Activated CD4-positive, alpha-beta T cell treated with anti-CD3 and anti-CD28 coated beads for 1 hour (primary cell): ENCODE measurements around the gene SDHAF2.
"Not testable (repeated sequence)": the region's sequence is repeated elsewhere in the genome, so short reads cannot be mapped to it uniquely, and the experiment has no call there.

Experiments
- DNase-seq: peaks from one replicate; pipeline ENCODE4 v3.0.0-alpha.2; 2020

Gene SDHAF2

DNA sequence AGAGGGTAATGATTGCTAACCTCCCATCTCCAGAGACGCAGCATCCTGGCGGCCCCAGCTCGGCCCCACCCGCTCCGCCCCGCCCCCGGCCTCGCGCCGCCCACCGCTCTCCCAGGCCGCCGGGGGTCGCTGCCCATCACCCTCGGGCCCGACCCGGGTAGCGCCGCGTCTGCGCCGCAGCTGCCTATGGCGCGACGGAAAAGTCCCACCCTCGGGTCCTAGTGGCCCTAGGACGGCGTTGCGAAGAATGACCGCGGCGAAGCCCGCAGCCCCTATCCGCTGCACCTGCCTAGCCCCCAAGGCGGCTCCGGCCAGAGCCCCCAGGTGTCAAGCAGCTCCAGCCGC lies 606 bp upstream of the SDHAF2 start:
- peak; percentile 42 for DNase-seq

- DNase-seq: not testable (repeated sequence)
Observed at GRCh38 chr11:61430839-61431238, 915 bp downstream of the SDHAF2 start.

DNA sequence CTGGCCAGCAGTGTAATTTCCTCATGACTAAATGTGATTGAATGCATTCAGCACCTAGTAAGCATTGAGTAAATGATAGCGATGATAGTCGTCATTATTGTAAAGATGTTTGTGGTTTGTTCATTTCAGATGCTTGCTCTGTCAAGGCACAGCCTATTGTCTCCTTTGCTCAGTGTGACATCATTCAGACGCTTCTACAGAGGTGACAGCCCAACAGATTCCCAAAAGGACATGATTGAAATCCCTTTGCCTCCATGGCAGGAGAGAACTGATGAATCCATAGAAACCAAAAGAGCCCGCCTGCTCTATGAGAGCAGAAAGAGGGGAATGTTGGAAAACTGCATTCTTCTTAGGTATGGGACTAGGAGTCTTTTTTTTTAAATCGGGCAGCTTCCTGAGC lies 7.6 kb downstream of the SDHAF2 start:
- DNase-seq: no peak

DNA sequence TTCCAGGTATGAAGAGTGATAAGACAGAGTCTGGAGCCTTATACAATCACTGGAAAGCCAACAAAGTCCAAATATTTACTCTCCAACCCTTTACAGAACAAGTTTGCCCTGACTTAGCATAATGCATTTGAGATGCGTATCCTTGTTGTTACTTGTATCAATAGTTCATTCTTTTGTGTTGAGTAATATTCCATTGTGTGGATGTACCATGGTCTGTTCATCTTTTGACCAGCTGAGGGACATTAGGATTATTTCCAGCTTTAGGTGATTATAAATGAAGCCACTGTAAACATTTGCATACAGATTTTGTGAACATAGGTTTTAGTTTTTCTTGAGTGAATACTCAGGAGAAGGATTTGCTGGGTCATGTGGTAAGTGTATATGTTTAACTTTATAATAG lies 9.7 kb downstream of the SDHAF2 start:
- DNase-seq: no peak

GRCh38 chr11:61442616-61443015 lies 12.7 kb downstream of the SDHAF2 start:
- DNase-seq: no peak

DNA sequence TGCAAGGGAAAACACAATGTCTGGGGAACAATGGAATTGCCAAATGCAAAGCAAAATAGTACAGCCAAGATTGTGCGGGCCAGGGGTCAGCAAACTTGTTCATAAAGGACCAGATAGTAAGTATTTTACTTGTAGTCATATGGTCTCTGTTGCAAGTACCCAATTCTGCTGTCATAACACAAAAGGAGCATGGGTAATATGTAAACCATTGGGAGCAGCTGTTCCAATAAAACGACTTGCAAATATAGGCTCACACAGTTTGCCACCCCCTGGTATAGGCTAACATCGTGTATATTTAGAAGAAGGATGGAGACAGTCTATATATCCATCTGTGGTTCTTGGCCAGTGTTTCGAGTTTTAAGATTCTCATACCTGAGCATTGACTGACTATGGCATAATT lies 15.6 kb downstream of the SDHAF2 start:
- DNase-seq: no peak

- peak; percentile 60 for DNase-seq
Observed at GRCh38 chr11:61446211-61446651, 16.3 kb downstream of the SDHAF2 start.

DNA sequence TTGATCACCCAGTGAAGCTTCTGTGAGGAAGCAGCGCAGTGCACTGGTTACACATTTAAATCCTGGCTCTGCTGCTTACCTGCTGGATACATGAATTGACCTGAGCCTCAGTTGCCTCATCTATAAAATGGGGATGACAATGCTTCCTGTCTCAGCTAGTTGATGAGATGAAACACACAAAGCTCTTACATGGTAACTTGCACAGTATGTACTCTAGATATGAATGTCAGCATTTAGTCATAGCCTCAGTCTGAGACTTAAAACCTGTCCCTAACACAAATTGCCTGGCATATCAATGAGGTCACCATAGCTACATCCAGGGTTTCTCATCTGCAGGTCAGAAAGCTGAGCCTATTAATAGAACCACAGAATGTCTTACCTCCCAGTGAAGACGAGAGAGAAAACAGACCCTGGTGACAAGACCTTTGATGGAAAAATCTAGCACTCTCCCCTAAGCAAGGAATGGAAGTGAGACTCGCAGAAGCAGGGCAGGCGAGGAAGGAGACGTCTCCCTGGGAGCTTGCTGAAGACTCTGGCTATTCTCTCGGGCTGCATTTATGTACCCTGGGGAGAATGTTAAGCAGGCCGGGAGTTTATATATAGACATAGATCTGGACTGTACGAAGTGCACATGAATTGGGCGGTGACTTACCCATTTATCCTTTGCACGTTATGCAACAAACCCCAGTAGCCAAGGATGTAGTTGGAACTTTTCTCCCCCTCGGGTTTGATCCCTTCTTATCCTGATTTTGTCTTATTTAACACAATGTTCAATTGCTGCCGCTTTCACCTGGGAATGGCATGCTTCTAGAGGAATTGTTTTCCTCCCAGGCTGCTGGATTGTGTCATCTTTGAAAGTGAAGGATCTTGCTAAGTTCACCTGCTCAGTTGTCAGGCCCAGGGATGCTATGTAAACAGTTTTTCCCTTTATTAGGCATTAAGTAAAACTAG lies 18.0 kb downstream of the SDHAF2 start:
- DNase-seq: no peak

GRCh38 chr11:61448552-61448927 lies 18.6 kb downstream of the SDHAF2 start:
- no peak for DNase-seq

DNA sequence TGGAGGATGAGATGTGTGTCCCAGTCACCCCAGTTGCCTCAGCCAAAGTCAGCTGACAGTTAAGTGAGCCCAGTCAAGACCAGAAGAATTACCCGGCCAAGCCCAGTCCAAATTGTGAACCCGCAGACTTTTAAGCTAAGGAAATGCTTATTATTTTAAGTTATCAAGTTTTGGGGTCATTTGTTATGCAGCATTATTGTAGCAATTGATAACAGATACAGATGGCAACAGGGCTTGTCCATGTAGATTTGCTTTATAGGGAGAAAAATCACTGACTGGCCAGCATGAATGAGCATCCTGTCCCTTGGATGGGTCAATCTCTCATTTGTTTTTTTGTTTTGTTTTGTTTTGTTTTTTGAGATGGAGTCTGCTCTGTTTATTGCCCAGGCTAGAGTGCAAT lies 22.9 kb downstream of the SDHAF2 start:
- no peak for DNase-seq

DNA sequence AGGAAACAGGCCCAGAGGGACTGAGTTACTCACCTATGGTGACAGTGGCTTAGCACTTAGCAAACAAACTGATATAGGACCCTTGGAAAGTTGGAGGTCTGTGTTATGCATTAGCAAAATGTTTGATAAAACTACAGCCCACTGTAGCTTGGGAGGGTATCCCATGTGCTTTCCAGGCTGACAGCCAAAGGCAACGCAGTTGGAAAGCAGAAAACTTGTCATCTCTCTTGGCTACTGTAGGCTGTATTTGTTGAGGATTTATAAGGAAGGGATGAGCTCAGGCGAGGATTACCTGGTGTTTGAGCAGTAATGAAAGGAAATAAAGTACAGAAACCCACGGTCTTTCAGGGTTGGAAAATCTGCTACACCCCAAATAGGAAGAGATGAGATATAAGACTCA lies 23.8 kb downstream of the SDHAF2 start:
- no peak for DNase-seq

GRCh38 chr11:61454520-61454919 lies 24.6 kb downstream of the SDHAF2 start:
- no peak for DNase-seq

GRCh38 chr11:61460474-61460881 lies 30.6 kb downstream of the SDHAF2 start:
- no peak for DNase-seq

- no peak for DNase-seq
Observed at GRCh38 chr11:61460986-61461385, 31.1 kb downstream of the SDHAF2 start.

DNA sequence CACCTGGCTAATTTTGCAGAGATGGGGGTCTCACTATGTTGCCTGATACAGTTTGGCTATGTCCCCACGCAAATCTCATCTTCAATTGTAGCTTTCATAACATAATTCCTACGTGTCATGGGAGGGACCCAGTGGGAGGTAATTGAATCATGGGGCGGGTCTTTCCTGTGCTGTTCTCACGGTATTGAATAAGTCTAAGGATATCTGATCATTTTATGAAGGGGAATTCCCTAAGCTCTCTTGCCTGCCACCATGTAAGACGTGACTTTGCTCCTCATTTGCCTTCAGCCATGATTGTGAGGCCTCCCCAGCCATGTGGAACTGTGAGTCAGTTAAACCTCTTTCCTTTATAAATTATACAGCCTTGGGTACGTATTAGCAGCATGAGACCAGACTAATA lies 37.7 kb downstream of the SDHAF2 start:
- not testable (repeated sequence) for DNase-seq

GRCh38 chr11:61468002-61468401 lies 38.1 kb downstream of the SDHAF2 start:
- no peak for DNase-seq

GRCh38 chr11:61472282-61472681 lies 42.4 kb downstream of the SDHAF2 start:
- DNase-seq: no peak

DNA sequence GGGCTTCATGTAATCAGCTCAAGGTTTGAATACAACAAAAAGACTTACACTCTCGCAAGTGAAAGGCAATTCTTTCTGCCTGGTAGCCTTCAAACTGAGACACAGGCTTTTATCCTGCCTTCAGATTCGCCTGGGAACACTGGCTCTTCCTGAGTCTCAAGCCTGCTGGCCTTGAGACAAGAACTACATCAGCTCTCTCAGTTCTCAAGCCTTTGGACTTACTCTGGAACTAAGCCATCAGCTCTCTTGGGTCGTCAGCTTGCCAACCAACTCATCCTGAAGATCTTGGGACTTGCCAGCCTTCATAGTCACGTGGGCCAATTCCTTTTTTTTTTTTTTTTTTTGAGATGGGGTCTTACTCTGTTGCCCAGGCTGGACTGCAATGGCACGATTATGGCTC lies 42.9 kb downstream of the SDHAF2 start:
- DNase-seq: no peak

- DNase-seq: no peak
Observed at GRCh38 chr11:61473370-61474012, 43.6 kb downstream of the SDHAF2 start.

- DNase-seq: no peak
Observed at GRCh38 chr11:61474013-61474643, 44.2 kb downstream of the SDHAF2 start.

- DNase-seq: no peak
Observed at GRCh38 chr11:61475433-61475832, 45.5 kb downstream of the SDHAF2 start.

DNA sequence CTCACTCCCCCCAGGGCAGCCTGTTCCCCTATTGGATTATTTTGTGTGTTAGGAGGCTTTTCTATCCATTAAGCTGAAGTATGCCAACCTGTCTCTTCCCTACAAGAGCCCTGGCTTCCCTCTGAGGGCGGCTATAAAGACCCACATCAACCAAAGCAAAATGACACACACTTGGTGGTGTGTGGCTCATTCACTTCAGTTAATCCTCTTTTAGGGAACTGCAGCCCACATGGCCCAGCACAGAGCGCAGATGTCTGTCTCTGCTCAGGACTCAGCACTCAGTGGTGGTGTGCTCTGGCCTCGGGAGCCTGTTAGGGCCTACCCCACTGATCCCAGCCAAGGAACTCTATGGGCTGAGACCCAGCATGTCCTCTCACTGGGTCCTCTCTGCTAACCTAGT lies 46.4 kb downstream of the SDHAF2 start:
- no peak for DNase-seq

DNA sequence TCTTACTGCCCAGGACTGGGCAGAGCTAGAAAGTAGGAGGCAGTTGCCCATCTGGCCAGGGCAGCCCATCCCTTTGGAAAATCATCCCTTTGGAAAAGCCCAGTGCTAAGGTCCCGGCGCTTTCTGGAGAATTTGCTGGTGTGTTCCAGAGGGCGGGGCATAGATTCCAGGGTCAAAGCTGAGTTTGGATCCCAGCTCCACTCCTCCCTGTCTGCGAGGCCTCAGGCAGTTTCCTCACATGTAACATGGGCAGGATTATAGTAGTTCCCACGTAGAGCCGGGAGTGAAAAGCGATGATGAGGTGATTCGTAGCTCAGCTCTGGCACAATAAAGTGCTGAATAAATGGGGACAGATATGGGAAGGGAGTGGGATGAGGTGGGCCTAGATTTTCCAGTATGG lies 47.2 kb downstream of the SDHAF2 start:
- no peak for DNase-seq

DNA sequence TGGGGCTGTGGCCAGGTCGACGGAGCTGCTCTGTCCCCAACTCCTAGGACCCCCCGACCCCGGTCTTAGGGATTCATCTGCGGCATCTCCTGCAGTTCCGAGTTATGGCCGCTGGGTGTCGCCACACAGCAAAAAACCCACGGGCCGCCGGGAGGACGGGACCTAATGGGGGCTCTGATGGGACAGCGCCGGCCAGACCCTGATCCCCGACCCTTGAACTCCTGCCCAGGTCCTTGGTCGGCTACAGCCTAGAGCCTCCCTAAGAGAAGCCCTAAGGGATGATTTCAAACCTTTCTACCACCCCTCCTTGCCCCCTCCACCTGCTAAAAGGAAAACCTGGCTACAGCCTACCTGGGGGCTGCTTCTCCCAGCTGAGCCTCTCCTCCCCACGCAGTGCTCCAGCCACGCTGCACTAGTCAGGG lies 47.8 kb downstream of the SDHAF2 start:
- DNase-seq: peak; percentile 38
